Sigmoid colon (tissue), 4 donors: ENCODE results near the gene DHDH.

ENCODE experiments used
- EP300 ChIP-seq, 4 donors: sonication (generic); formaldehyde crosslinking; IDR thresholded peaks; one replicate each; pipeline ENCODE4 v1.6.1; 2017; ENCODE audit warnings: antibody characterized with exemption in 4 of 4
- POLR2A ChIP-seq, 2 donors: fragments of 450-650 bp; IDR thresholded peaks; one replicate each; pipeline ENCODE4 v1.6.1; 2016; ENCODE audit warnings: antibody characterized with exemption in 2 of 2, mild to moderate bottlenecking in 2 of 2, moderate library complexity in 2 of 2
- POLR2AphosphoS5 ChIP-seq, 4 donors: sonication (generic); formaldehyde crosslinking; IDR thresholded peaks; one replicate each; pipeline ENCODE4 v1.6.1; 2017; ENCODE audit warnings: antibody characterized with exemption in 4 of 4
- TF ChIP-seq, protein P1 (sequence below), 4 experiments: fragments of 450-650 bp in 3 of 4; fragments of 200-600 bp in 1 of 4; IDR thresholded peaks; one replicate each; pipeline ENCODE4 v1.5.1; 2016 to 2019; ENCODE audit warnings: antibody characterized with exemption in 4 of 4, mild to moderate bottlenecking in 3 of 4, moderate library complexity in 2 of 4

DNA sequence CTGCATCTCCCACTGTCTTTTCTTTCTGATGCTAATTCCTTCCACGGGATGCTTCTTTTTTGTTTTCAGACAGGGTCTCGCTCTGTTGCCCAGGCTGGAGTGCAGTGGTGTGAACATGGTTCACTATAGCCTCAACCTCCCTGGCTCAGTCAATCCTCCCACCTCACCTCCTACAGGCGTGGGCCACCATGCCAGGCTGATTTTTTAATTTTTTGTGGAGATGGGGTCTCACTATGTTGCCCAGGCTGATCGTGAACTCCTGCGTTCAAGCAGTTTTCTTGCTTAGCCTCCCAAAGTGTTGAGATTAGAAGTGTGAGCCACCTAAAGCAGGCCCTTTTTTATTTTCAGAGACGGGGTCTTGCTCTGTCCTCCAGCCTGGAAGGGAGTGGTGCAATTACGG lies 54.8 kb downstream of the DHDH start:
- TF ChIP-seq POLR2AphosphoS5 (IDR thresholded peaks at IDR 0.05) (no peak), POLR2A (IDR thresholded peaks at IDR 0.05) (no peak), EP300 (IDR thresholded peaks at IDR 0.05) (no peak)
- TF ChIP-seq, protein P1, sequence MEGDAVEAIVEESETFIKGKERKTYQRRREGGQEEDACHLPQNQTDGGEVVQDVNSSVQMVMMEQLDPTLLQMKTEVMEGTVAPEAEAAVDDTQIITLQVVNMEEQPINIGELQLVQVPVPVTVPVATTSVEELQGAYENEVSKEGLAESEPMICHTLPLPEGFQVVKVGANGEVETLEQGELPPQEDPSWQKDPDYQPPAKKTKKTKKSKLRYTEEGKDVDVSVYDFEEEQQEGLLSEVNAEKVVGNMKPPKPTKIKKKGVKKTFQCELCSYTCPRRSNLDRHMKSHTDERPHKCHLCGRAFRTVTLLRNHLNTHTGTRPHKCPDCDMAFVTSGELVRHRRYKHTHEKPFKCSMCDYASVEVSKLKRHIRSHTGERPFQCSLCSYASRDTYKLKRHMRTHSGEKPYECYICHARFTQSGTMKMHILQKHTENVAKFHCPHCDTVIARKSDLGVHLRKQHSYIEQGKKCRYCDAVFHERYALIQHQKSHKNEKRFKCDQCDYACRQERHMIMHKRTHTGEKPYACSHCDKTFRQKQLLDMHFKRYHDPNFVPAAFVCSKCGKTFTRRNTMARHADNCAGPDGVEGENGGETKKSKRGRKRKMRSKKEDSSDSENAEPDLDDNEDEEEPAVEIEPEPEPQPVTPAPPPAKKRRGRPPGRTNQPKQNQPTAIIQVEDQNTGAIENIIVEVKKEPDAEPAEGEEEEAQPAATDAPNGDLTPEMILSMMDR (IDR thresholded peaks at IDR 0.05) = no peak
